ENCODE measurements around the gene SAA2. TPM values are rescaled to one million over a fixed set of nuclear protein-coding genes. Genes with fewer than 3 reads are reported as not detected.

SAA2 gene
- total RNA-seq, 1 experiment from 2014 or later = not detected

DNA sequence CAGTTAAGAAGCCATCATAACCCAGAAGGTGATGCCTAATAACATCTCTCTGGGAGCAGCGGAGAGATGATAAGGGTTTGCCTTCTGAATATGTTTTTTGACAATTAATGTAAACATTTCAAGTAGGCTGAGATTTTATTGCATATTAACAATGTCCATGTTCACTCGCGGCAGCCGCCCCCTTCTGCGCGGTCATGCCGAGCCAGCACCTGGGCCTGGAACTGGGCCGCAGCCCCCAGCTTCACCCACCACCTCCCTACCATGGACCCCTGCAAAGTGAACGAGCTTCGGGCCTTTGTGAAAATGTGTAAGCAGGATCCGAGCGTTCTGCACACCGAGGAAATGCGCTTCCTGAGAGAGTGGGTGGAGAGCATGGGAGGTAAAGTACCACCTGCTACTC is 13.3 kb upstream of the SAA2 start:
- Histone ChIP-seq H3K9me3 (ENCODE audit: insufficient read depth, low read depth) (no peaks in the 10 kb centered on the region), H3K9me2 (ENCODE audit: insufficient read depth) (no peaks in the 10 kb centered on the region), H3K36me3 (ENCODE audit: low read depth) (no peaks in the 10 kb centered on the region), H4K20me1 (ENCODE audit: insufficient read depth) (no peaks in the 10 kb centered on the region), H3K4me2 (no peak overlapping the region), H3K79me2 (ENCODE audit: low read depth) (no peaks in the 10 kb centered on the region), H3K27me3 (ENCODE audit: insufficient read depth, low read depth) (no peaks in the 10 kb centered on the region), H2AFZ (no peak overlapping the region), H3F3A (ENCODE audit: insufficient read depth, low read depth) (no peaks in the 10 kb centered on the region), H3K27ac (no peak overlapping the region), H3K4me3 (no peak overlapping the region), H3K4me1 (replicated peaks; ENCODE audit: insufficient read depth) (0 out of 2 replicates have a peak, but pooled peaks cover 7% of the 10 kb centered on the region)
- POLR2A ChIA-PET (ENCODE audit: unreplicated experiment) = no interaction called here
- intact Hi-C loops (cut with micrococcal nuclease; ENCODE audit: unreplicated experiment) = no loop called here
- DNase-seq = no peak
- no TSS peak for BruUV-seq (replicated peaks)
- CTCF ChIA-PET = no interaction called here
- TF ChIP-seq, protein P1, sequence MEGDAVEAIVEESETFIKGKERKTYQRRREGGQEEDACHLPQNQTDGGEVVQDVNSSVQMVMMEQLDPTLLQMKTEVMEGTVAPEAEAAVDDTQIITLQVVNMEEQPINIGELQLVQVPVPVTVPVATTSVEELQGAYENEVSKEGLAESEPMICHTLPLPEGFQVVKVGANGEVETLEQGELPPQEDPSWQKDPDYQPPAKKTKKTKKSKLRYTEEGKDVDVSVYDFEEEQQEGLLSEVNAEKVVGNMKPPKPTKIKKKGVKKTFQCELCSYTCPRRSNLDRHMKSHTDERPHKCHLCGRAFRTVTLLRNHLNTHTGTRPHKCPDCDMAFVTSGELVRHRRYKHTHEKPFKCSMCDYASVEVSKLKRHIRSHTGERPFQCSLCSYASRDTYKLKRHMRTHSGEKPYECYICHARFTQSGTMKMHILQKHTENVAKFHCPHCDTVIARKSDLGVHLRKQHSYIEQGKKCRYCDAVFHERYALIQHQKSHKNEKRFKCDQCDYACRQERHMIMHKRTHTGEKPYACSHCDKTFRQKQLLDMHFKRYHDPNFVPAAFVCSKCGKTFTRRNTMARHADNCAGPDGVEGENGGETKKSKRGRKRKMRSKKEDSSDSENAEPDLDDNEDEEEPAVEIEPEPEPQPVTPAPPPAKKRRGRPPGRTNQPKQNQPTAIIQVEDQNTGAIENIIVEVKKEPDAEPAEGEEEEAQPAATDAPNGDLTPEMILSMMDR (conservative IDR thresholded peaks at IDR 0.05) = no peak
- TF ChIP-seq EZH2 (IDR thresholded peaks at IDR 0.05; ENCODE audit: low read depth) = no peak

DNA sequence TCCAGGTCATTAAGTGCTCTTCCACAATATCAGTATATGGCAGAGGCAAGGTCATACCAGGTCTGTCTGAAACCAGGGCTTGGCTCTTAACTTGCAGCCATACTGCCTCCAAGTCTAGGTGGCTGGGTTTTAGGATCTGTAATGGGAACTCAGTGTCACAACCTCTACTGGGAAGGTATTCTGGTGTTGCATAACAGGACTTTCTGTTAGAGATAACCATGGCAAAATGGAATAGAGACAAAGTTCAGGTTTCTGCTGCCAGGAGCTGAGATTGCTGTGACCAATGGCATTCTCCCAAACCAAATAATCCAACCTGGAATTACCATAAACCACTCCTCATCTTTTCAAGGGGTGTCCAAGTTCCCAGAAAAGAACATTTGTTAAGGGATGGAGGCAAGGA is 10.8 kb upstream of the SAA2 start:
- no peaks in the 10 kb centered on the region for H3K79me2 ChIP-seq (ENCODE audit: low read depth)
- ChIA-PET CTCF (no interaction called here), POLR2A (ENCODE audit: unreplicated experiment) (no interaction called here)
- H3K4me1 ChIP-seq (replicated peaks; ENCODE audit: insufficient read depth) = no peaks in the 10 kb centered on the region
- no peaks in the 10 kb centered on the region for H3K9me3 ChIP-seq (ENCODE audit: insufficient read depth, low read depth)
- no peak overlapping the region for H3K27ac ChIP-seq
- BruUV-seq (replicated peaks) = no TSS peak
- TF ChIP-seq, protein P1 (conservative IDR thresholded peaks at IDR 0.05) = no peak
- no peak for TF ChIP-seq EZH2 (IDR thresholded peaks at IDR 0.05; ENCODE audit: low read depth)
- H2AFZ ChIP-seq = no peak overlapping the region
- intact Hi-C loops (cut with micrococcal nuclease; ENCODE audit: unreplicated experiment) = no loop called here
- H3K36me3 ChIP-seq (ENCODE audit: low read depth) = no peaks in the 10 kb centered on the region
- no peak overlapping the region for H3K4me2 ChIP-seq
- no peak for DNase-seq
- H4K20me1 ChIP-seq (ENCODE audit: insufficient read depth) = no peaks in the 10 kb centered on the region
- H3K27me3 ChIP-seq (ENCODE audit: insufficient read depth, low read depth) = no peaks in the 10 kb centered on the region
- H3K4me3 ChIP-seq = no peak overlapping the region
- no peaks in the 10 kb centered on the region for H3F3A ChIP-seq (ENCODE audit: insufficient read depth, low read depth)
- no peaks in the 10 kb centered on the region for H3K9me2 ChIP-seq (ENCODE audit: insufficient read depth)

DNA sequence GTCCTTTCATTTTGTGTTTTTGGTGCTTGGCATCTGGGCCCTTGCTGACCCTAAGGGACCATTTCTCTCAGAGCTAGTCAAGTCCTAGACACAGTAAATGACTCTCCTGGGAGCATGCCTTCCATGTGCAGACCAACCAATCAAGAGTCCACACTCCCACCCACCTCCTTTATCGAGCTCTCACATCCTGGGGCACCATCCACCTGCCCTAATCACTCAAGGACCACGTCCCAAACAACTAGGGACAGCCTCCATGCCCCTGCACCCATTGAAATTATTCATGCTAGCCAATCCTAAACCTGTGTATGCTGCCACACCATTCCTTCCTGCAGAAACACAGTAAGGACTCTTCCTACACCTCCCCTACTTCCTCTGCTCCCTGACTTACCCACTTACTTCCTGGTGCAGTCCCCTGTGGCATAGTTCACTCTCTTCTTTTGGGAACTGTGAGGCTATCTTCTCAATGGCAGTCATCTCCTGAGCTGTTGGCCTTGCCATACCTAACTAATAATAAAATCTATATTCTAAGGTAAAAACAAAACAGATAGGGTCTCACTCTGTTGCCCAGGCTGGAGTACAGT is 6.4 kb upstream of the SAA2 start:
- TF ChIP-seq EZH2 (IDR thresholded peaks at IDR 0.05; ENCODE audit: low read depth) = no peak
- TF ChIP-seq, protein P1 (conservative IDR thresholded peaks at IDR 0.05) = no peak
- no peak overlapping the region for H3K4me2 ChIP-seq
- no TSS peak for BruUV-seq (replicated peaks)
- no peaks in the 10 kb centered on the region for H3K36me3 ChIP-seq (ENCODE audit: low read depth)
- ChIA-PET CTCF (no interaction called here), POLR2A (ENCODE audit: unreplicated experiment) (no interaction called here)
- H3K9me2 ChIP-seq (ENCODE audit: insufficient read depth) = no peaks in the 10 kb centered on the region
- DNase-seq = no peak
- H3F3A ChIP-seq (ENCODE audit: insufficient read depth, low read depth) = peaks cover 3% of the 10 kb centered on the region; the same call in 1 of the 2 replicates
- peaks cover 5% of the 10 kb centered on the region; the same call in 1 of the 2 replicates for H3K4me1 ChIP-seq (replicated peaks; ENCODE audit: insufficient read depth)
- no peak overlapping the region for H3K27ac ChIP-seq
- no peaks in the 10 kb centered on the region for H3K9me3 ChIP-seq (ENCODE audit: insufficient read depth, low read depth)
- H3K79me2 ChIP-seq (ENCODE audit: low read depth) = no peaks in the 10 kb centered on the region
- H4K20me1 ChIP-seq (ENCODE audit: insufficient read depth) = no peaks in the 10 kb centered on the region
- H2AFZ ChIP-seq = no peak overlapping the region
- H3K4me3 ChIP-seq = no peak overlapping the region
- H3K27me3 ChIP-seq (ENCODE audit: insufficient read depth, low read depth) = no peaks in the 10 kb centered on the region
- intact Hi-C loops (cut with micrococcal nuclease; ENCODE audit: unreplicated experiment) = no loop called here

All from PC-9 (cell line).